GM12878 (cell line): ENCODE data around the gene KDELR1. TPM values are rescaled to one million over a fixed set of nuclear protein-coding genes. Genes with fewer than 3 reads are reported as not detected.

Source experiments
- ATAC-seq: fragments of 200-7000 bp; cut with Tn5 transposase; 3 replicates; pipeline ENCODE4 v1.9.1; 2020; ENCODE audit warnings: mild to moderate bottlenecking, moderate library complexity
- BruUV-seq: library from RNA; stranded (reverse); fragments of 400-500 nt; replicated peaks from 2 replicates; lab custom pipeline; 2021; lab: Mats Ljungman, UMichigan
- CTCF ChIA-PET: fragments of 300-600 bp; sonication (Branson Sonifier 250); formaldehyde crosslinking; extraction: SDS; loops from one replicate; lab custom pipeline; 2021; ENCODE audit warnings: inconsistent platforms; lab: Yijun Ruan, JAX
- POLR2A ChIA-PET: fragments of 350-600 bp; formaldehyde crosslinking; extraction: SDS; loops from one replicate; lab custom pipeline; 2021; ENCODE audit warnings: inconsistent platforms; lab: Charles Lee
- RAD21 ChIA-PET: fragments of 300-600 bp; sonication (Branson Sonifier 250); formaldehyde crosslinking; loops from one replicate; lab custom pipeline; 2023; ENCODE audit warnings: antibody characterized with exemption; ENCODE audit not compliant: unreplicated experiment; lab: Charles Lee
- SMC1A ChIA-PET: fragments of 300-600 bp; sonication (Branson Sonifier 250); formaldehyde crosslinking; loops from one replicate; lab custom pipeline; 2023; ENCODE audit not compliant: unreplicated experiment, uncharacterized antibody; lab: Charles Lee
- DNase-seq: peaks from one replicate; pipeline ENCODE4 v3.0.0-alpha.2; 2011; ENCODE audit warnings: low read depth, low spot score
- FAIRE-seq: peaks from 3 replicates; lab custom pipeline; 2011; peaks lifted over from hg19 to GRCh38; lab: Jason Lieb, UNC
- H2AFZ ChIP-seq: 2 replicates; pipeline ENCODE4 v1.6.0; 2011; ENCODE audit warnings: low read depth, low read length, control low read depth; ENCODE audit not compliant: control insufficient read depth
- H3K27ac ChIP-seq: 2 replicates; pipeline ENCODE4 v1.5.1; 2011; ENCODE audit warnings: control low read depth; ENCODE audit not compliant: control insufficient read depth, insufficient read depth
- H3K27me3 ChIP-seq, 2 experiments: replicated peaks in 1 of 2; 2 replicates each; pipeline versions ENCODE4 v1.6.0 to v1.6.1; 2011; ENCODE audit warnings: low read length in 1 of 2; ENCODE audit not compliant: control insufficient read depth in 2 of 2, insufficient read depth in 2 of 2
- H3K36me3 ChIP-seq, 2 experiments: 2 replicates each; pipeline ENCODE4 v1.5.1; 2011; ENCODE audit warnings: low read length in 1 of 2; ENCODE audit not compliant: control insufficient read depth in 2 of 2, insufficient read depth in 2 of 2
- H3K4me1 ChIP-seq: 2 replicates; pipeline ENCODE4 v1.6.1; 2011; ENCODE audit warnings: mild to moderate bottlenecking, low read length, moderate library complexity, mixed read lengths; ENCODE audit not compliant: control insufficient read depth, insufficient read depth
- H3K4me2 ChIP-seq: 2 replicates; pipeline ENCODE4 v1.6.0; 2011; ENCODE audit warnings: control low read depth; ENCODE audit not compliant: control insufficient read depth, insufficient read depth
- H3K4me3 ChIP-seq: fragments of 200-600 bp; sonication (generic); 2 replicates; pipeline ENCODE4 v1.5.1; 2016
- H3K79me2 ChIP-seq: 2 replicates; pipeline ENCODE4 v1.6.0; 2011; ENCODE audit warnings: low read length; ENCODE audit not compliant: control insufficient read depth, insufficient read depth
- H3K9ac ChIP-seq: 2 replicates; pipeline ENCODE4 v1.8.0; 2011; ENCODE audit warnings: low read length, control low read depth, mixed read lengths; ENCODE audit not compliant: control insufficient read depth, insufficient read depth
- H3K9me3 ChIP-seq: replicated peaks from 3 replicates; pipeline ENCODE4 v1.5.1; 2011; ENCODE audit warnings: mild to moderate bottlenecking, low read length; ENCODE audit not compliant: control insufficient read depth, insufficient read depth
- H4K20me1 ChIP-seq: 2 replicates; pipeline ENCODE4 v1.6.0; 2011; ENCODE audit not compliant: control insufficient read depth, insufficient read depth
- BMI1 ChIP-seq: fragments of 450-650 bp; IDR thresholded peaks from 2 replicates; pipeline ENCODE4 v1.6.1; 2016; ENCODE audit warnings: mild to moderate bottlenecking, moderate library complexity, borderline replicate concordance
- CREB1 ChIP-seq: IDR thresholded peaks from 2 replicates; pipeline ENCODE4 v1.6.1; 2012; ENCODE audit warnings: low read depth, mild to moderate bottlenecking, inconsistent platforms
- E2F8 ChIP-seq: fragments of 450-650 bp; IDR thresholded peaks from 2 replicates; pipeline ENCODE4 v1.6.1; 2018; ENCODE audit warnings: mild to moderate bottlenecking, low read depth, moderate library complexity; ENCODE audit not compliant: partially characterized antibody
- EGR1 ChIP-seq, 2 experiments: IDR thresholded peaks; 1 replicate in 1 of 2; 2 replicates in 1 of 2; pipeline ENCODE4 v1.6.1; 2011 to 2012; ENCODE audit warnings: low read depth in 2 of 2, low read length in 2 of 2, borderline replicate concordance in 1 of 2, mild to moderate bottlenecking in 1 of 2, moderate library complexity in 1 of 2
- EP300 ChIP-seq, 2 experiments: fragments of 150-350 bp in 1 of 2; IDR thresholded peaks; 2 replicates each; pipeline ENCODE4 v1.6.1; 2011 to 2012; ENCODE audit warnings: low read depth in 2 of 2, low read length in 2 of 2, borderline replicate concordance in 1 of 2, improper control_type of control experiment in 1 of 2, inconsistent platforms in 1 of 2; ENCODE audit not compliant: control insufficient read depth in 1 of 2
- ETV6 ChIP-seq, 2 experiments: fragments of 450-650 bp in 1 of 2; IDR thresholded peaks in 1 of 2; conservative IDR thresholded peaks in 1 of 2; 2 replicates each; pipeline ENCODE4 v1.6.1; 2014; ENCODE audit warnings: antibody characterized with exemption in 1 of 2, borderline replicate concordance in 1 of 2, low read depth in 1 of 2, mild to moderate bottlenecking in 1 of 2, moderate library complexity in 1 of 2
- FOXK2 ChIP-seq: fragments of 450-650 bp; IDR thresholded peaks from 2 replicates; pipeline ENCODE4 v1.6.1; 2017; ENCODE audit warnings: mild to moderate bottlenecking, moderate library complexity
- JUNB ChIP-seq: IDR thresholded peaks from 2 replicates; pipeline ENCODE4 v1.6.1; 2016; ENCODE audit warnings: antibody characterized with exemption, mild to moderate bottlenecking
- NFYA ChIP-seq: IDR thresholded peaks from 2 replicates; pipeline ENCODE4 v1.6.1; 2011; ENCODE audit warnings: low read depth, mild to moderate bottlenecking, low read length, improper control_type of control experiment, borderline replicate concordance
- NR2C2 ChIP-seq: IDR thresholded peaks from 2 replicates; pipeline ENCODE4 v1.6.1; 2011; ENCODE audit warnings: borderline replicate concordance, low read depth; ENCODE audit not compliant: control insufficient read depth, insufficient read length
- SIN3A ChIP-seq: IDR thresholded peaks from 2 replicates; pipeline ENCODE4 v1.6.1; 2012; ENCODE audit warnings: low read depth, low read length, improper control_type of control experiment
- SRF ChIP-seq, 2 experiments: IDR thresholded peaks; 2 replicates each; pipeline ENCODE4 v1.6.1; 2011; ENCODE audit warnings: low read depth in 2 of 2, low read length in 2 of 2, mild to moderate bottlenecking in 1 of 2, moderate library complexity in 1 of 2
- WGBS: methylation state at CpG from one replicate; pipeline ENCODE4 v1.1.6; 2016; ENCODE audit warnings: low lambda C conversion rate; ENCODE audit not compliant: insufficient replicate concordance, insufficient coverage; ENCODE audit errors: missing lambda C conversion rate; 5-methylcytosine and 5-hydroxymethylcytosine counted together
- in situ Hi-C: fragments of 300-500 bp; cut with MboI; formaldehyde crosslinking; loops from 9 replicates; pipeline ENCODE4 v1.14.3; 2018; ENCODE audit warnings: mixed read lengths
- intact Hi-C: fragments of 100-400 bp; cut with micrococcal nuclease; formaldehyde crosslinking; loops from one replicate; pipeline ENCODE4 v1.14.2; 2022; ENCODE audit not compliant: unreplicated experiment
- polyA plus RNA-seq, 11 experiments: library from polyadenylated mRNA; depleted of rRNA in 4 of 11; unstranded in 6 of 11; stranded (reverse) in 5 of 11; fragments of >200 nt; fragmentation: Nextera tagmentation in 4 of 11; fragmentation: Illumina TruSeq in 1 of 11; extraction: Ambion mirVana in 4 of 11; extraction: Trizol in 1 of 11; gene quantifications; 1 replicate in 1 of 11; 2 replicates in 10 of 11; pipeline versions ENCODE4 v1.2.1 to v1.2.3, GENCODE V29; 2011 to 2016; ENCODE audit warnings: inconsistent platforms in 2 of 11, missing spikeins in 2 of 11, low read depth in 1 of 11
- total RNA-seq, 4 experiments: library from RNA; depleted of rRNA in 3 of 4; stranded (reverse); fragments of >200 nt in 3 of 4; fragmentation: Illumina TruSeq in 1 of 4; extraction: Trizol in 1 of 4; gene quantifications; 2 replicates each; pipeline versions ENCODE4 v1.2.1 to v1.2.3, GENCODE V29; 2013 to 2021
- TF ChIP-seq, protein P1 (sequence below): fragments of 450-650 bp; formaldehyde crosslinking; IDR thresholded peaks from 2 replicates; pipeline ENCODE4 v1.5.0; 2022; ENCODE audit warnings: mild to moderate bottlenecking, missing genetic modification characterization

The KDELR1 gene
- total and polyA plus RNA-seq, 10 of the 15 experiments (the other 5 are each of a cell fraction or from before 2014, with no cell fraction given), result 2.3 to 71.0 (median 45.2) TPM

GRCh38 chr19:48379058-48379457 lies 12.3 kb downstream of the KDELR1 start:
- ChIA-PET CTCF (interaction anchor here (2.5 kb wide), 1 partner anchor 12 kb away, joined by 10 read pairs; the partner anchor contains the start of gene KDELR1), RAD21 (no interaction called here), POLR2A (no interaction called here), SMC1A (no interaction called here)
- no TSS peak for BruUV-seq
- H3K4me2 ChIP-seq, result no peak overlapping the region
- H2AFZ ChIP-seq, result no peak overlapping the region
- no peak for DNase-seq
- H4K20me1 ChIP-seq, result no peaks in the 10 kb centered on the region
- no peaks in the 10 kb centered on the region for H3K4me1 ChIP-seq
- no peak for FAIRE-seq
- no peak overlapping the region for H3K4me3 ChIP-seq
- H3K9me3 ChIP-seq, result no peaks in the 10 kb centered on the region
- intact Hi-C loops, result no loop called here
- no peak overlapping the region for H3K9ac ChIP-seq
- no peak overlapping the region for H3K27ac ChIP-seq
- H3K27me3 ChIP-seq, result no peaks in the 10 kb centered on the region
- 81% methylated on average over 5 of the region's 5 CpGs for WGBS
- TF ChIP-seq CREB1 (no peak), SRF (IDR thresholded peaks at IDR 0.05; ENCODE audit: low read depth in 2 of 2, low read length in 2 of 2) (no peak), EP300 (IDR thresholded peaks at IDR 0.05; ENCODE audit: borderline replicate concordance in 1 of 2, control insufficient read depth in 1 of 2, low read depth in 2 of 2, low read length in 2 of 2) (no peak), JUNB (no peak), BMI1 (no peak), ETV6 (conservative IDR thresholded peaks at IDR 0.05 in 1 of 2, IDR thresholded peaks at IDR 0.05 in 1 of 2; ENCODE audit: borderline replicate concordance in 1 of 2, low read depth in 1 of 2) (no peak), EGR1 (IDR thresholded peaks at IDR 0.05; ENCODE audit: borderline replicate concordance in 1 of 2, low read depth in 2 of 2, low read length in 2 of 2) (no peak), NFYA (no peak), SIN3A (no peak), FOXK2 (no peak), NR2C2 (no peak), E2F8 (no peak)
- TF ChIP-seq, protein P1, sequence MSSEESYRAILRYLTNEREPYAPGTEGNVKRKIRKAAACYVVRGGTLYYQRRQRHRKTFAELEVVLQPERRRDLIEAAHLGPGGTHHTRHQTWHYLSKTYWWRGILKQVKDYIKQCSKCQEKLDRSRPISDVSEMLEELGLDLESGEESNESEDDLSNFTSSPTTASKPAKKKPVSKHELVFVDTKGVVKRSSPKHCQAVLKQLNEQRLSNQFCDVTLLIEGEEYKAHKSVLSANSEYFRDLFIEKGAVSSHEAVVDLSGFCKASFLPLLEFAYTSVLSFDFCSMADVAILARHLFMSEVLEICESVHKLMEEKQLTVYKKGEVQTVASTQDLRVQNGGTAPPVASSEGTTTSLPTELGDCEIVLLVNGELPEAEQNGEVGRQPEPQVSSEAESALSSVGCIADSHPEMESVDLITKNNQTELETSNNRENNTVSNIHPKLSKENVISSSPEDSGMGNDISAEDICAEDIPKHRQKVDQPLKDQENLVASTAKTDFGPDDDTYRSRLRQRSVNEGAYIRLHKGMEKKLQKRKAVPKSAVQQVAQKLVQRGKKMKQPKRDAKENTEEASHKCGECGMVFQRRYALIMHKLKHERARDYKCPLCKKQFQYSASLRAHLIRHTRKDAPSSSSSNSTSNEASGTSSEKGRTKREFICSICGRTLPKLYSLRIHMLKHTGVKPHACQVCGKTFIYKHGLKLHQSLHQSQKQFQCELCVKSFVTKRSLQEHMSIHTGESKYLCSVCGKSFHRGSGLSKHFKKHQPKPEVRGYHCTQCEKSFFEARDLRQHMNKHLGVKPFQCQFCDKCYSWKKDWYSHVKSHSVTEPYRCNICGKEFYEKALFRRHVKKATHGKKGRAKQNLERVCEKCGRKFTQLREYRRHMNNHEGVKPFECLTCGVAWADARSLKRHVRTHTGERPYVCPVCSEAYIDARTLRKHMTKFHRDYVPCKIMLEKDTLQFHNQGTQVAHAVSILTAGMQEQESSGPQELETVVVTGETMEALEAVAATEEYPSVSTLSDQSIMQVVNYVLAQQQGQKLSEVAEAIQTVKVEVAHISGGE (CRISPR knock-in tag), result no peak
- no peaks in the 10 kb centered on the region for H3K79me2 ChIP-seq
- H3K36me3 ChIP-seq, result peaks cover 0 to 5% of the 10 kb centered on the region in 2 experiments; a peak in 2 of 4 replicates
- no peak for ATAC-seq
- in situ Hi-C loops, result no loop called here
